ENCODE measurements around the gene DLGAP1. TPM values are rescaled to one million over a fixed set of nuclear protein-coding genes. Genes with fewer than 3 reads are reported as not detected.

Gene DLGAP1
- total and polyA plus RNA-seq, 10 of the 15 experiments (the other 5 are each of a cell fraction or from before 2014, with no cell fraction given): 0.23 to 27.6 (median 1.9) TPM

GRCh38 chr18:4040391-4041092 lies 414.6 kb downstream of the DLGAP1 start (continued):
- 0 out of 2 replicates have a peak, but pooled peaks have one; percentile 39 for TF ChIP-seq ZNF687 (IDR thresholded peaks at IDR 0.05)
- TF ChIP-seq TCF7 (IDR thresholded peaks at IDR 0.05; ENCODE audit: borderline replicate concordance): no peak
- TF ChIP-seq E4F1 (IDR thresholded peaks at IDR 0.05; ENCODE audit: borderline replicate concordance, partially characterized antibody): no peak
- no peak for TF ChIP-seq BCLAF1 (IDR thresholded peaks at IDR 0.05)
- no peak for TF ChIP-seq HDGF (IDR thresholded peaks at IDR 0.05)
- no peak for TF ChIP-seq SRF (IDR thresholded peaks at IDR 0.05; ENCODE audit: low read depth in 2 of 2, low read length in 2 of 2)
- TF ChIP-seq POLR2AphosphoS5 (IDR thresholded peaks at IDR 0.05; ENCODE audit: low read length): no peak
- peak in 1 of 2 experiments; percentile 43; a peak in 1 of 4 replicates for TF ChIP-seq BHLHE40 (IDR thresholded peaks at IDR 0.05; ENCODE audit: borderline replicate concordance in 1 of 2, low read depth in 2 of 2, low read length in 1 of 2)
- no peak for TF ChIP-seq KAT2A (conservative IDR thresholded peaks at IDR 0.05; ENCODE audit: control insufficient read depth, low read depth, low read length)
- TF ChIP-seq E2F8 (IDR thresholded peaks at IDR 0.05; ENCODE audit: low read depth, partially characterized antibody): no peak
- TF ChIP-seq USF1 (IDR thresholded peaks at IDR 0.05; ENCODE audit: borderline replicate concordance, extremely low read length, insufficient read depth, low read depth, low read length): no peak
- no peak for TF ChIP-seq EZH2 (IDR thresholded peaks at IDR 0.05; ENCODE audit: borderline replicate concordance, control insufficient read depth, low read depth, low read length)
- no peak for TF ChIP-seq POLR2AphosphoS2 (IDR thresholded peaks at IDR 0.05; ENCODE audit: low read depth, low read length)
- TF ChIP-seq RBBP5 (conservative IDR thresholded peaks at IDR 0.05): no peak
